DND-41 (cell line): ENCODE data around the gene FHIT.

Source experiments
- ATAC-seq: fragments of 200-7000 bp; cut with Tn5 transposase; 3 replicates; pipeline ENCODE4 v1.9.1; 2021; ENCODE audit warnings: low read depth; ENCODE audit not compliant: insufficient read depth
- DNase-seq: peaks from one replicate; pipeline ENCODE4 v3.0.0-alpha.2; 2020
- H2AFZ ChIP-seq: 2 replicates; pipeline ENCODE4 v1.6.0; 2012; ENCODE audit warnings: low read depth, low read length
- H3K27ac ChIP-seq: 2 replicates; pipeline ENCODE4 v1.5.1; 2012; ENCODE audit warnings: low read length, inconsistent platforms
- H3K27me3 ChIP-seq: fragments of 200-600 bp; sonication (generic); 2 replicates; pipeline ENCODE4 v1.6.0; 2012; ENCODE audit warnings: low read length, mild to moderate bottlenecking, inconsistent platforms; ENCODE audit not compliant: insufficient read depth, poor library complexity
- H3K36me3 ChIP-seq: 2 replicates; pipeline ENCODE4 v1.5.1; 2012; ENCODE audit warnings: low read length, inconsistent platforms; ENCODE audit not compliant: insufficient read depth
- H3K4me1 ChIP-seq: 2 replicates; pipeline ENCODE4 v1.5.1; 2012; ENCODE audit warnings: mild to moderate bottlenecking, low read length; ENCODE audit not compliant: insufficient read depth
- H3K4me2 ChIP-seq: 2 replicates; pipeline ENCODE4 v1.6.0; 2012; ENCODE audit warnings: mild to moderate bottlenecking, moderate library complexity, low read length, inconsistent platforms; ENCODE audit not compliant: insufficient read depth
- H3K4me3 ChIP-seq, 2 experiments: fragments of 200-600 bp in 1 of 2; shearing (Covaris generic) in 1 of 2; 2 replicates each; pipeline ENCODE4 v1.5.1; 2012 to 2016; ENCODE audit warnings: inconsistent platforms in 2 of 2, low read length in 2 of 2, mild to moderate bottlenecking in 2 of 2, low read depth in 1 of 2, moderate library complexity in 1 of 2
- H3K79me2 ChIP-seq: 2 replicates; pipeline ENCODE4 v1.6.0; 2012; ENCODE audit warnings: low read length, inconsistent platforms; ENCODE audit not compliant: insufficient read depth
- H3K9ac ChIP-seq: 2 replicates; pipeline ENCODE4 v1.6.0; 2012; ENCODE audit warnings: low read depth, mild to moderate bottlenecking, inconsistent platforms, low read length, moderate library complexity
- H3K9me3 ChIP-seq: 2 replicates; pipeline ENCODE4 v1.5.1; 2012; ENCODE audit warnings: low read length, moderate library complexity, mild to moderate bottlenecking, inconsistent platforms; ENCODE audit not compliant: insufficient read depth, severe bottlenecking
- H4K20me1 ChIP-seq: 2 replicates; pipeline ENCODE4 v1.6.0; 2012; ENCODE audit warnings: low read length; ENCODE audit not compliant: insufficient read depth
- EZH2 ChIP-seq: IDR thresholded peaks from 3 replicates; pipeline ENCODE4 v1.6.1; 2012; ENCODE audit warnings: borderline replicate concordance, low read depth, mild to moderate bottlenecking, moderate library complexity, low read length, inconsistent platforms; ENCODE audit not compliant: severe bottlenecking
- TF ChIP-seq, protein P1 (sequence below): IDR thresholded peaks from 2 replicates; pipeline ENCODE4 v1.5.1; 2012; ENCODE audit warnings: borderline replicate concordance, low read length, moderate library complexity, mild to moderate bottlenecking; ENCODE audit not compliant: poor library complexity, severe bottlenecking; ENCODE audit errors: extremely low read depth

Gene FHIT

DNA sequence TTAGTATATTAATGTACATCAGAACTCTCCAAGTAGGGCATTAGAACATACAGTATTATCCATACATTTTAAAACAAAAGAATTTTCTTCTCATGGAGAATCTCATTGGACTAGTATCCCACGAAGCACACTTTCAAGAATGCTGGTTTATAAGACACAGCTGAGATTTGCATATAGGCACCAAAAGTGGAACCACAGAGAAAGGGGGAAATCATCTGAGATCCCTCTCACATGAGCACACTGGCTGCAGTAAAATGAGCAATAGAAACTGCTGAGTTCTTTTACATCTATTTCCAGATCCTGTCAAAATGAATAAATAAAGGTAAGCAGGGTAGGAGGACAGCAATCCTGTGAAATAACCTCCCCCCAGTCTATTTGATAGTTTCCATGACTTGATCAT lies 665.3 kb downstream of the FHIT start:
- Histone ChIP-seq H3K4me3 (no peak overlapping the region), H3K4me2 (no peak overlapping the region), H3K27me3 (no peaks in the 10 kb centered on the region), H4K20me1 (no peaks in the 10 kb centered on the region), H2AFZ (no peak overlapping the region), H3K4me1 (no peaks in the 10 kb centered on the region), H3K27ac (no peak overlapping the region), H3K9me3 (no peaks in the 10 kb centered on the region), H3K36me3 (no peaks in the 10 kb centered on the region), H3K79me2 (no peaks in the 10 kb centered on the region), H3K9ac (no peak overlapping the region)
- no peak for DNase-seq
- TF ChIP-seq EZH2, result no peak
- TF ChIP-seq, protein P1, sequence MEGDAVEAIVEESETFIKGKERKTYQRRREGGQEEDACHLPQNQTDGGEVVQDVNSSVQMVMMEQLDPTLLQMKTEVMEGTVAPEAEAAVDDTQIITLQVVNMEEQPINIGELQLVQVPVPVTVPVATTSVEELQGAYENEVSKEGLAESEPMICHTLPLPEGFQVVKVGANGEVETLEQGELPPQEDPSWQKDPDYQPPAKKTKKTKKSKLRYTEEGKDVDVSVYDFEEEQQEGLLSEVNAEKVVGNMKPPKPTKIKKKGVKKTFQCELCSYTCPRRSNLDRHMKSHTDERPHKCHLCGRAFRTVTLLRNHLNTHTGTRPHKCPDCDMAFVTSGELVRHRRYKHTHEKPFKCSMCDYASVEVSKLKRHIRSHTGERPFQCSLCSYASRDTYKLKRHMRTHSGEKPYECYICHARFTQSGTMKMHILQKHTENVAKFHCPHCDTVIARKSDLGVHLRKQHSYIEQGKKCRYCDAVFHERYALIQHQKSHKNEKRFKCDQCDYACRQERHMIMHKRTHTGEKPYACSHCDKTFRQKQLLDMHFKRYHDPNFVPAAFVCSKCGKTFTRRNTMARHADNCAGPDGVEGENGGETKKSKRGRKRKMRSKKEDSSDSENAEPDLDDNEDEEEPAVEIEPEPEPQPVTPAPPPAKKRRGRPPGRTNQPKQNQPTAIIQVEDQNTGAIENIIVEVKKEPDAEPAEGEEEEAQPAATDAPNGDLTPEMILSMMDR, result no peak
- ATAC-seq, result no peak

DNA sequence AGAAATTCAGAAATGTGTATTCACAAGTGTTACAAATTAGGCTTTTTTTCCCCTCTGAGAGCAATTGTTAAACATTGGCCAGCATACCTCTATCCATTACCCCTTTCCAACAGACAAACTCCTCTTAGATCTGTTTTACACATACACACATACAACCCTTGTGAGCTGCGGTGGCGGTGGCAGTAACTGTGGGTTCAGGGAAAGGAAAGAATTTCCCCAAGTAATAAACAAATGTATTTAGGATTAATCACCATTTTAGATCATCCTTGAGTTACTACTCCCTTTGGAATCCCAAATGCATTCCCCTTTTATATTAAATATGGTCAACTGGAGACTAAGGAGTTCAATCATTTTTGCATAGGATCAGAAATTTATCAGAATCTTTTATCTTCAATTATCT lies 667.0 kb downstream of the FHIT start:
- H3K9me3 ChIP-seq, result no peaks in the 10 kb centered on the region
- no peak for ATAC-seq
- no peak overlapping the region for H3K4me2 ChIP-seq
- H3K36me3 ChIP-seq, result no peaks in the 10 kb centered on the region
- no peak for TF ChIP-seq EZH2
- TF ChIP-seq, protein P1, result no peak
- H4K20me1 ChIP-seq, result no peaks in the 10 kb centered on the region
- H3K9ac ChIP-seq, result no peak overlapping the region
- H3K27ac ChIP-seq, result no peak overlapping the region
- H3K79me2 ChIP-seq, result no peaks in the 10 kb centered on the region
- H3K4me3 ChIP-seq, result no peak overlapping the region
- H3K27me3 ChIP-seq, result no peaks in the 10 kb centered on the region
- H2AFZ ChIP-seq, result no peak overlapping the region
- H3K4me1 ChIP-seq, result no peaks in the 10 kb centered on the region
- DNase-seq, result no peak

- Histone ChIP-seq H2AFZ (no peak overlapping the region), H3K4me2 (no peak overlapping the region), H3K9ac (no peak overlapping the region), H3K36me3 (no peaks in the 10 kb centered on the region), H3K27me3 (no peaks in the 10 kb centered on the region), H3K79me2 (no peaks in the 10 kb centered on the region), H3K9me3 (no peaks in the 10 kb centered on the region), H3K4me1 (no peaks in the 10 kb centered on the region), H3K27ac (no peak overlapping the region), H3K4me3 (no peak overlapping the region), H4K20me1 (no peaks in the 10 kb centered on the region)
- DNase-seq, result no peak
- ATAC-seq, result no peak
- TF ChIP-seq, protein P1, result no peak
- no peak for TF ChIP-seq EZH2
Measured at GRCh38 chr3:60582288-60582687, 669.0 kb downstream of the FHIT start.

DNA sequence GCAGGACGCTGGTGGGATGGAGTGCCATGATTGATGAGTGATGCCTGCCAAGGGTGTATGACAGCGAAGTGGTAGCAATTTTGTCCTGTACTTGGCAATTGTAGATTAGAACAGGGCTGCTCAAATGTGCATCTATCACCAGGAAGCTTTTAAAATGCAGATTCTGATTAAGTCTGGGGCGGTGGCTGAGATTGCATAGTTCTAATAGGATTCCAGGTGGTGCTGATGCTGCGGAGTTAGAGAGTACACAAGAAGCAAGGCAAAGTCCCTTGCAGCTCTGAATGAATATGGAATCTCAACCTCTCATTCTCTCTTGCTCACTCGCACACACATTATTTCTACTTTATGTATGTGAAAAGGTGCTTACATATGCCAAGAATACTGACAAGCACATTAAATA lies 670.4 kb downstream of the FHIT start:
- TF ChIP-seq, protein P1, result no peak
- TF ChIP-seq EZH2, result no peak
- H3K36me3 ChIP-seq, result no peaks in the 10 kb centered on the region
- no peak overlapping the region for H2AFZ ChIP-seq
- no peaks in the 10 kb centered on the region for H4K20me1 ChIP-seq
- H3K4me2 ChIP-seq, result no peak overlapping the region
- no peaks in the 10 kb centered on the region for H3K4me1 ChIP-seq
- no peak overlapping the region for H3K4me3 ChIP-seq
- ATAC-seq (no peak), DNase-seq (no peak)
- H3K27ac ChIP-seq, result no peak overlapping the region
- H3K27me3 ChIP-seq, result no peaks in the 10 kb centered on the region
- H3K9me3 ChIP-seq, result no peaks in the 10 kb centered on the region
- no peaks in the 10 kb centered on the region for H3K79me2 ChIP-seq
- no peak overlapping the region for H3K9ac ChIP-seq
